ENCODE results near the gene ANKRD42.

Gene ANKRD42

GRCh38 chr11:83193315-83194280, at the start of gene ANKRD42:
Gene ANKRD42 (plus strand): TSS chr11:83193712. CDS start chr11:83194671, 959 bp downstream.
- Histone ChIP-seq H3K4me1 (ENCODE audit: control insufficient read depth in 1 of 2, insufficient read depth in 2 of 2, low read length in 2 of 2) (peaks cover 13 to 30% of the 10 kb centered on the region in 2 donors), H3K27ac (ENCODE audit: low read length) (peak within 1 kb of the TSS; percentile 100), H3K9me3 (ENCODE audit: control insufficient read depth in 1 of 2, low read length in 2 of 2) (no peaks in the 10 kb centered on the region), H3K4me3 (ENCODE audit: low read depth in 1 of 2, low read length in 2 of 2) (peak within 1 kb of the TSS; percentile 88 to 99), H3K27me3 (ENCODE audit: low read depth, low read length) (no peaks in the 10 kb centered on the region), H3K36me3 (ENCODE audit: control insufficient read depth in 1 of 2, insufficient read depth in 2 of 2, low read length in 2 of 2) (peaks cover 17 to 25% of the 10 kb centered on the region in 2 donors)

- no peaks in the 10 kb centered on the region for H3K36me3 ChIP-seq (ENCODE audit: control insufficient read depth in 1 of 2, insufficient read depth in 2 of 2, low read length in 2 of 2)
- no peak overlapping the region for H3K27ac ChIP-seq (ENCODE audit: low read length)
- H3K9me3 ChIP-seq (ENCODE audit: control insufficient read depth in 1 of 2, low read length in 2 of 2), result no peaks in the 10 kb centered on the region
- H3K4me3 ChIP-seq (ENCODE audit: low read depth in 1 of 2, low read length in 2 of 2), result no peak overlapping the region
- no peaks in the 10 kb centered on the region for H3K4me1 ChIP-seq (ENCODE audit: control insufficient read depth in 1 of 2, insufficient read depth in 2 of 2, low read length in 2 of 2)
- H3K27me3 ChIP-seq (ENCODE audit: low read depth, low read length), result no peaks in the 10 kb centered on the region
These were observed 45.6 kb upstream of the ANKRD42 start for GRCh38 chr11:83147895-83148294.

- H3K9me3 ChIP-seq (ENCODE audit: control insufficient read depth in 1 of 2, low read length in 2 of 2), result no peaks in the 10 kb centered on the region
- H3K4me3 ChIP-seq (ENCODE audit: low read depth in 1 of 2, low read length in 2 of 2), result no peak overlapping the region
- no peaks in the 10 kb centered on the region for H3K27me3 ChIP-seq (ENCODE audit: low read depth, low read length)
- no peak overlapping the region for H3K27ac ChIP-seq (ENCODE audit: low read length)
- H3K36me3 ChIP-seq (ENCODE audit: control insufficient read depth in 1 of 2, insufficient read depth in 2 of 2, low read length in 2 of 2), result no peaks in the 10 kb centered on the region
- H3K4me1 ChIP-seq (ENCODE audit: control insufficient read depth in 1 of 2, insufficient read depth in 2 of 2, low read length in 2 of 2), result no peaks in the 10 kb centered on the region
These were observed 43.1 kb upstream of the ANKRD42 start for GRCh38 chr11:83150450-83150849.

GRCh38 chr11:83151274-83151977, 42.1 kb upstream of the ANKRD42 start:
- Histone ChIP-seq H3K27ac (ENCODE audit: low read length) (no peak overlapping the region), H3K27me3 (ENCODE audit: low read depth, low read length) (no peaks in the 10 kb centered on the region)

GRCh38 chr11:83152264-83152663, 41.2 kb upstream of the ANKRD42 start:
- Histone ChIP-seq H3K27ac (ENCODE audit: low read length) (no peak overlapping the region), H3K9me3 (ENCODE audit: control insufficient read depth in 1 of 2, low read length in 2 of 2) (no peaks in the 10 kb centered on the region), H3K4me3 (ENCODE audit: low read depth in 1 of 2, low read length in 2 of 2) (no peak overlapping the region), H3K27me3 (ENCODE audit: low read depth, low read length) (no peaks in the 10 kb centered on the region), H3K36me3 (ENCODE audit: control insufficient read depth in 1 of 2, insufficient read depth in 2 of 2, low read length in 2 of 2) (peaks cover 0 to 3% of the 10 kb centered on the region in 2 donors), H3K4me1 (ENCODE audit: control insufficient read depth in 1 of 2, insufficient read depth in 2 of 2, low read length in 2 of 2) (no peaks in the 10 kb centered on the region)

More at GRCh38 chr11:83151274-83151977, 42.1 kb upstream of the ANKRD42 start:
- Histone ChIP-seq H3K36me3 (ENCODE audit: control insufficient read depth in 1 of 2, insufficient read depth in 2 of 2, low read length in 2 of 2) (no peaks in the 10 kb centered on the region), H3K4me1 (ENCODE audit: control insufficient read depth in 1 of 2, insufficient read depth in 2 of 2, low read length in 2 of 2) (no peaks in the 10 kb centered on the region), H3K4me3 (ENCODE audit: low read depth in 1 of 2, low read length in 2 of 2) (no peak overlapping the region), H3K9me3 (ENCODE audit: control insufficient read depth in 1 of 2, low read length in 2 of 2) (no peaks in the 10 kb centered on the region)

- Histone ChIP-seq H3K27me3 (ENCODE audit: low read depth, low read length) (no peaks in the 10 kb centered on the region), H3K4me3 (ENCODE audit: low read depth in 1 of 2, low read length in 2 of 2) (no peak overlapping the region), H3K4me1 (ENCODE audit: control insufficient read depth in 1 of 2, insufficient read depth in 2 of 2, low read length in 2 of 2) (no peaks in the 10 kb centered on the region), H3K27ac (ENCODE audit: low read length) (no peak overlapping the region), H3K36me3 (ENCODE audit: control insufficient read depth in 1 of 2, insufficient read depth in 2 of 2, low read length in 2 of 2) (peaks cover 0 to 4% of the 10 kb centered on the region in 2 donors), H3K9me3 (ENCODE audit: control insufficient read depth in 1 of 2, low read length in 2 of 2) (no peaks in the 10 kb centered on the region)
These were observed 39.7 kb upstream of the ANKRD42 start for GRCh38 chr11:83153764-83154163.

- Histone ChIP-seq H3K27ac (ENCODE audit: low read length) (peak overlapping the region; percentile 92), H3K27me3 (ENCODE audit: low read depth, low read length) (no peaks in the 10 kb centered on the region), H3K9me3 (ENCODE audit: control insufficient read depth in 1 of 2, low read length in 2 of 2) (no peaks in the 10 kb centered on the region), H3K4me3 (ENCODE audit: low read depth in 1 of 2, low read length in 2 of 2) (peak overlapping the region; percentile 86 to 87), H3K4me1 (ENCODE audit: control insufficient read depth in 1 of 2, insufficient read depth in 2 of 2, low read length in 2 of 2) (peaks cover 0 to 24% of the 10 kb centered on the region in 2 donors), H3K36me3 (ENCODE audit: control insufficient read depth in 1 of 2, insufficient read depth in 2 of 2, low read length in 2 of 2) (peaks cover 4% of the 10 kb centered on the region in 2 donors)
These were observed 37.1 kb upstream of the ANKRD42 start for GRCh38 chr11:83156144-83156995.

- no peaks in the 10 kb centered on the region for H3K9me3 ChIP-seq (ENCODE audit: control insufficient read depth in 1 of 2, low read length in 2 of 2)
- peak within 1 kb of the TSS; percentile 87 to 93 for H3K4me3 ChIP-seq (ENCODE audit: low read depth in 1 of 2, low read length in 2 of 2)
- H3K27me3 ChIP-seq (ENCODE audit: low read depth, low read length), result no peaks in the 10 kb centered on the region
- peaks cover 0 to 25% of the 10 kb centered on the region in 2 donors for H3K4me1 ChIP-seq (ENCODE audit: control insufficient read depth in 1 of 2, insufficient read depth in 2 of 2, low read length in 2 of 2)
- peaks cover 4 to 10% of the 10 kb centered on the region in 2 donors for H3K36me3 ChIP-seq (ENCODE audit: control insufficient read depth in 1 of 2, insufficient read depth in 2 of 2, low read length in 2 of 2)
- H3K27ac ChIP-seq (ENCODE audit: low read length), result peak within 1 kb of the TSS; percentile 100
These were observed 36.4 kb upstream of the ANKRD42 start, which contains the start of gene PCF11 for GRCh38 chr11:83156996-83157593. Gene PCF11 (plus strand): TSS chr11:83157131. CDS start chr11:83157440, 309 bp downstream.

GRCh38 chr11:83157594-83158356, 35.7 kb upstream of the ANKRD42 start:
- H3K4me3 ChIP-seq (ENCODE audit: low read depth in 1 of 2, low read length in 2 of 2), result peak overlapping the region; percentile 87 to 93
- no peaks in the 10 kb centered on the region for H3K27me3 ChIP-seq (ENCODE audit: low read depth, low read length)
- peaks cover 4 to 10% of the 10 kb centered on the region in 2 donors for H3K36me3 ChIP-seq (ENCODE audit: control insufficient read depth in 1 of 2, insufficient read depth in 2 of 2, low read length in 2 of 2)
- no peaks in the 10 kb centered on the region for H3K9me3 ChIP-seq (ENCODE audit: control insufficient read depth in 1 of 2, low read length in 2 of 2)
- H3K27ac ChIP-seq (ENCODE audit: low read length), result peak overlapping the region; percentile 100
- peaks cover 0 to 30% of the 10 kb centered on the region in 2 donors for H3K4me1 ChIP-seq (ENCODE audit: control insufficient read depth in 1 of 2, insufficient read depth in 2 of 2, low read length in 2 of 2)

- Histone ChIP-seq H3K4me1 (ENCODE audit: control insufficient read depth in 1 of 2, insufficient read depth in 2 of 2, low read length in 2 of 2) (peaks cover 0 to 30% of the 10 kb centered on the region in 2 donors), H3K27ac (ENCODE audit: low read length) (peak overlapping the region; percentile 100), H3K36me3 (ENCODE audit: control insufficient read depth in 1 of 2, insufficient read depth in 2 of 2, low read length in 2 of 2) (peaks cover 4 to 10% of the 10 kb centered on the region in 2 donors), H3K4me3 (ENCODE audit: low read depth in 1 of 2, low read length in 2 of 2) (peak overlapping the region; percentile 87 to 93), H3K9me3 (ENCODE audit: control insufficient read depth in 1 of 2, low read length in 2 of 2) (no peaks in the 10 kb centered on the region), H3K27me3 (ENCODE audit: low read depth, low read length) (no peaks in the 10 kb centered on the region)
These were observed 35.1 kb upstream of the ANKRD42 start for GRCh38 chr11:83158357-83158786.

Measured in muscle layer of duodenum (tissue), 2 donors.